DOHH2 (cell line): Measurements from ENCODE around the gene DOCK4.
A peak's percentile ranks its signal among the peaks of the same experiment; 100 is the strongest.

Experiments
- H3F3A ChIP-seq: fragments of 200-600 bp; sonication (generic), shearing (Covaris generic); 2 replicates; pipeline ENCODE4 v1.6.0; 2016; ENCODE audit warnings: antibody characterized with exemption, mild to moderate bottlenecking; ENCODE audit not compliant: control insufficient read depth, insufficient read depth
- H3K27ac ChIP-seq: fragments of 200-600 bp; sonication (generic); 2 replicates; pipeline ENCODE4 v1.5.1; 2014; ENCODE audit warnings: low read depth, mild to moderate bottlenecking, low read length, moderate library complexity
- H3K27me3 ChIP-seq: fragments of 200-600 bp; sonication (generic); 2 replicates; pipeline ENCODE4 v1.6.1; 2014; ENCODE audit warnings: mild to moderate bottlenecking, low read length, mixed read lengths; ENCODE audit not compliant: control insufficient read depth
- H3K36me3 ChIP-seq: fragments of 200-600 bp; sonication (generic); 2 replicates; pipeline ENCODE4 v1.6.1; 2014; ENCODE audit warnings: mild to moderate bottlenecking, low read length, moderate library complexity, mixed read lengths; ENCODE audit not compliant: control insufficient read depth
- H3K4me1 ChIP-seq: fragments of 200-600 bp; sonication (generic); 2 replicates; pipeline ENCODE4 v1.6.1; 2014; ENCODE audit warnings: mild to moderate bottlenecking, low read length, mixed read lengths; ENCODE audit not compliant: control insufficient read depth
- H3K4me2 ChIP-seq: fragments of 200-600 bp; sonication (generic); 2 replicates; pipeline ENCODE4 v1.6.0; 2014; ENCODE audit warnings: mild to moderate bottlenecking, low read length, moderate library complexity
- H3K4me3 ChIP-seq: fragments of 200-600 bp; sonication (generic); 2 replicates; pipeline ENCODE4 v1.5.1; 2014; ENCODE audit warnings: mild to moderate bottlenecking, low read length, mixed read lengths
- H3K79me2 ChIP-seq: fragments of 200-600 bp; sonication (generic); 2 replicates; pipeline ENCODE4 v1.6.1; 2014; ENCODE audit warnings: mild to moderate bottlenecking, low read length, mixed read lengths; ENCODE audit not compliant: control insufficient read depth
- H3K9me2 ChIP-seq: fragments of 200-600 bp; sonication (generic); replicated peaks from 2 replicates; pipeline ENCODE4 v1.6.1; 2014; ENCODE audit warnings: mild to moderate bottlenecking, low read length, mixed read lengths; ENCODE audit not compliant: control insufficient read depth
- H3K9me3 ChIP-seq: fragments of 200-600 bp; sonication (generic); 2 replicates; pipeline ENCODE4 v1.6.1; 2014; ENCODE audit warnings: antibody characterized with exemption, low read length, mixed read lengths; ENCODE audit not compliant: control insufficient read depth, insufficient read depth
- H4K20me1 ChIP-seq: fragments of 200-600 bp; sonication (generic); 2 replicates; pipeline ENCODE4 v1.6.0; 2014; ENCODE audit warnings: low read depth, mild to moderate bottlenecking, antibody characterized with exemption, low read length, moderate library complexity; ENCODE audit not compliant: control insufficient read depth, insufficient read depth
- CTCF ChIP-seq: fragments of 200-600 bp; sonication (generic); IDR thresholded peaks from one replicate; pipeline ENCODE4 v1.5.1; 2014; ENCODE audit warnings: antibody characterized with exemption, mild to moderate bottlenecking, low read depth, low read length; ENCODE audit not compliant: poor library complexity, severe bottlenecking
- EZH2phosphoT487 ChIP-seq: fragments of 200-600 bp; sonication (generic); IDR thresholded peaks from 2 replicates; pipeline ENCODE4 v1.6.1; 2017; ENCODE audit warnings: borderline replicate concordance, mild to moderate bottlenecking, antibody characterized with exemption, low read length, moderate library complexity, mixed read lengths

Gene DOCK4

GRCh38 chr7:111744501-111745155, 461.6 kb downstream of the DOCK4 start:
- H3K4me3 ChIP-seq, result no peak overlapping the region
- no peaks in the 10 kb centered on the region for H3K9me2 ChIP-seq
- no peaks in the 10 kb centered on the region for H4K20me1 ChIP-seq
- TF ChIP-seq CTCF, result no peak
- no peaks in the 10 kb centered on the region for H3K36me3 ChIP-seq
- H3K27me3 ChIP-seq, result peaks cover 7% of the 10 kb centered on the region; the same call in 1 of the 2 replicates
- no peak overlapping the region for H3K27ac ChIP-seq
- H3K4me1 ChIP-seq, result no peaks in the 10 kb centered on the region
- no peaks in the 10 kb centered on the region for H3F3A ChIP-seq
- no peaks in the 10 kb centered on the region for H3K9me3 ChIP-seq
- H3K79me2 ChIP-seq, result no peaks in the 10 kb centered on the region
- no peak overlapping the region for H3K4me2 ChIP-seq

- H3K4me2 ChIP-seq, result no peak overlapping the region
- H3K27me3 ChIP-seq, result no peaks in the 10 kb centered on the region
- no peak overlapping the region for H3K27ac ChIP-seq
- no peaks in the 10 kb centered on the region for H3K9me3 ChIP-seq
- no peaks in the 10 kb centered on the region for H3K79me2 ChIP-seq
- no peaks in the 10 kb centered on the region for H3K36me3 ChIP-seq
- no peaks in the 10 kb centered on the region for H3F3A ChIP-seq
- no peaks in the 10 kb centered on the region for H3K9me2 ChIP-seq
- no peak overlapping the region for H3K4me3 ChIP-seq
- H3K4me1 ChIP-seq, result no peaks in the 10 kb centered on the region
- TF ChIP-seq CTCF (no peak), EZH2phosphoT487 (no peak)
- no peaks in the 10 kb centered on the region for H4K20me1 ChIP-seq
Observed at GRCh38 chr7:111743244-111743847, 462.9 kb downstream of the DOCK4 start.

- Histone ChIP-seq H3F3A (no peaks in the 10 kb centered on the region), H3K36me3 (no peaks in the 10 kb centered on the region), H3K4me3 (no peak overlapping the region), H3K9me3 (no peaks in the 10 kb centered on the region), H3K27me3 (no peaks in the 10 kb centered on the region), H4K20me1 (no peaks in the 10 kb centered on the region), H3K9me2 (no peaks in the 10 kb centered on the region), H3K27ac (no peak overlapping the region), H3K4me1 (no peaks in the 10 kb centered on the region), H3K4me2 (no peak overlapping the region), H3K79me2 (no peaks in the 10 kb centered on the region)
- peak; percentile 87 for TF ChIP-seq CTCF
- TF ChIP-seq EZH2phosphoT487, result no peak
Observed at GRCh38 chr7:111741811-111742240, 464.4 kb downstream of the DOCK4 start.
